ENCODE data around the gene HLF.

- TF ChIP-seq CTCF (conservative IDR thresholded peaks at IDR 0.05 in 1 of 2, IDR thresholded peaks at IDR 0.05 in 1 of 2; ENCODE audit: extremely low read depth in 1 of 2, insufficient read depth in 1 of 2, low read depth in 1 of 2, low read length in 2 of 2) (no peak), EZH2 (IDR thresholded peaks at IDR 0.05; ENCODE audit: borderline replicate concordance, low read length) (no peak)
Observed at GRCh38 chr17:55319933-55320593, 55.3 kb downstream of the HLF start.

Measured in mammary epithelial cell (primary cell).